Measurements from ENCODE around the gene UMODL1.

DNA sequence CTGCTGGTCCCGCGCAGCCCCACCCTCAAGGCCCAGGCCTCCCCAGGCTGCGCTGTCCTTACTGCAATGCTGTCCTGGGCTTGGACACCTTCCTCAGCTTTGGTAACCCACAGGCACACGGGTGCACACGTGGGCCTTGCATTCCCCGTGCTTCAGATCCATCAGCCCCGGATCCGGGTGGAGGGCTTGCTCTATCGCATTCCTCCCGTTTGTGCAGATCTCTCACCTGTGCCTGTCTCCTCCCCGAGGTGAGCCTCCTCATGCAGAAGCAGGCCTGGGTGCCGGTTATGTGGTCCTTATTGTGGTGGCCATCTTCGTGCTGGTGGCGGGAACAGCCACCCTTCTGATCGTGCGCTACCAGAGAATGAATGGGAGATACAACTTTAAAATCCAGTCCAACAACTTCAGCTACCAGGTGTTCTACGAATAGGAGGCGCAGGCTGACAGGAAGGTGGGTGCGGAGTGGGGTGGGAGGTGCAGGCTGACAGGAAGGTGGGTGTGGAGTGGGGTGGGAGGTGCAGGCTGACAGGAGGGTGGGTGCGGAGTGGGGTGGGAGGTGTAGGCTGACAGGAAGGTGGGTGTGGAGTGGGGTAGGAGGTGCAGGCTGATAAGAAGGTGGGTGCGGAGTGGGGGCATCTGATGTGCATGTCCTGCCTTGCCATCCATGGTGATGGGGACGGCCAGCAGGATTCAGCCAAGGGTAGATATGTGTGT is 66.2 kb downstream of the UMODL1 start:
- TF ChIP-seq, protein P1, sequence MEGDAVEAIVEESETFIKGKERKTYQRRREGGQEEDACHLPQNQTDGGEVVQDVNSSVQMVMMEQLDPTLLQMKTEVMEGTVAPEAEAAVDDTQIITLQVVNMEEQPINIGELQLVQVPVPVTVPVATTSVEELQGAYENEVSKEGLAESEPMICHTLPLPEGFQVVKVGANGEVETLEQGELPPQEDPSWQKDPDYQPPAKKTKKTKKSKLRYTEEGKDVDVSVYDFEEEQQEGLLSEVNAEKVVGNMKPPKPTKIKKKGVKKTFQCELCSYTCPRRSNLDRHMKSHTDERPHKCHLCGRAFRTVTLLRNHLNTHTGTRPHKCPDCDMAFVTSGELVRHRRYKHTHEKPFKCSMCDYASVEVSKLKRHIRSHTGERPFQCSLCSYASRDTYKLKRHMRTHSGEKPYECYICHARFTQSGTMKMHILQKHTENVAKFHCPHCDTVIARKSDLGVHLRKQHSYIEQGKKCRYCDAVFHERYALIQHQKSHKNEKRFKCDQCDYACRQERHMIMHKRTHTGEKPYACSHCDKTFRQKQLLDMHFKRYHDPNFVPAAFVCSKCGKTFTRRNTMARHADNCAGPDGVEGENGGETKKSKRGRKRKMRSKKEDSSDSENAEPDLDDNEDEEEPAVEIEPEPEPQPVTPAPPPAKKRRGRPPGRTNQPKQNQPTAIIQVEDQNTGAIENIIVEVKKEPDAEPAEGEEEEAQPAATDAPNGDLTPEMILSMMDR (IDR thresholded peaks at IDR 0.05): no peak
- TF ChIP-seq POLR2A (IDR thresholded peaks at IDR 0.05): no peak
- TF ChIP-seq EP300 (IDR thresholded peaks at IDR 0.05): no peak

All from tibial nerve (tissue), 4 donors.